NCI-H524 (cell line): ENCODE data around the gene CYSRT1.

ENCODE experiments used
- DNase-seq, 2 experiments: peaks; one replicate each; lab custom pipeline; 2025; lab: John Stamatoyannopoulos, UW

The CYSRT1 gene

GRCh38 chr9:137212520-137212919, 12.5 kb upstream of the CYSRT1 start:
- no peak for DNase-seq

- DNase-seq: no peak
Observed at GRCh38 chr9:137213160-137214060, 11.6 kb upstream of the CYSRT1 start.

DNA sequence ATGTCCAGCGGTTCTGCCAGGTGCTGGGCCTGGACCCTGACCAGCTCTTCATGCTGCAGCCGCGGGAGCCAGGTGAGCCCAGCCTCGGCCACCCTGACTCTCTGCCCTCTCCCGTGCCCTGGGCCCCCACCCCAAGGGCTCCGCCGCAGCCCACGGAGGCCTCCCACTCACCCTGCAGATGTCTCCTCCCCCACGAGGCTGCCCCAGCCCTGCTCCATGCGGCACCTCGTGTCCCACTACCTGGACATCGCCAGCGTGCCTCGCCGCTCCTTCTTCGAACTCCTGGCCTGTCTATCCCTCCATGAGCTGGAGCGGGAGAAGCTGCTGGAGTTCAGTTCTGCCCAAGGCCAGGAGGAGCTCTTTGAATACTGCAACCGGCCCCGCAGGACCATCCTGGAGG, 10.4 kb upstream of the CYSRT1 start:
- DNase-seq: no peak

DNA sequence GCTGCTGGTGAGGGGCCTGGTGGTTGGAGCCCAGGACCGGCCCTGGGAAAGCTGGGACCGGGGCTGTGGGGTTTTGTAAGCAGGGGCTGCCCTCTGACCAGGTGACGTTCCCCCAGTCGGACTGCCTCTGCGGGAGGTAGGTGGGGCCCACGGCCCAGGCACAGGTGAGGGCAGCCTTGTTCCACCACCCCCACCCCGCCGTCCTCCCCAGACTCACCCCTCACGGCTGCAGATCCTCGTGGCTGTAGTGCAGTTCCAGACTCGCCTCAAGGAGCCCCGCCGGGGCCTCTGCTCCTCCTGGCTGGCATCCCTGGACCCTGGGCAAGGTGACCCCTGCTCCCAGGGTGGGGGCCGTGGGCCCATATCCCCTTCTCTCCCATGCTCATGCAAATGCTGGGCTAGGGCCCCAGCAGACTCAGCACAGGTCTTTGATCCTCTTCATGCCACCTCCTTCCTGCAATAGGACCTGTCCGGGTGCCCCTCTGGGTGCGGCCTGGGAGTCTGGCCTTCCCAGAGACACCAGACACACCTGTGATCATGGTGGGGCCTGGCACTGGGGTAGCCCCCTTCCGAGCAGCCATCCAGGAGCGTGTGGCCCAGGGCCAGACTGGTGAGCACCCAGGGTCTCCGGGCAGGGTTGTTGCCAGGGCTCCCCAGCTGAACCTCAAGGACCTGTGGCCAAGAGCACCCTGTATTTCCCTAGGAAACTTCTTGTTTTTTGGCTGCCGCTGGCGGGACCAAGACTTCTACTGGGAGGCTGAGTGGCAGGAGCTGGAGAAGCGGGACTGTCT, 9.6 kb upstream of the CYSRT1 start:
- DNase-seq: no peak

DNA sequence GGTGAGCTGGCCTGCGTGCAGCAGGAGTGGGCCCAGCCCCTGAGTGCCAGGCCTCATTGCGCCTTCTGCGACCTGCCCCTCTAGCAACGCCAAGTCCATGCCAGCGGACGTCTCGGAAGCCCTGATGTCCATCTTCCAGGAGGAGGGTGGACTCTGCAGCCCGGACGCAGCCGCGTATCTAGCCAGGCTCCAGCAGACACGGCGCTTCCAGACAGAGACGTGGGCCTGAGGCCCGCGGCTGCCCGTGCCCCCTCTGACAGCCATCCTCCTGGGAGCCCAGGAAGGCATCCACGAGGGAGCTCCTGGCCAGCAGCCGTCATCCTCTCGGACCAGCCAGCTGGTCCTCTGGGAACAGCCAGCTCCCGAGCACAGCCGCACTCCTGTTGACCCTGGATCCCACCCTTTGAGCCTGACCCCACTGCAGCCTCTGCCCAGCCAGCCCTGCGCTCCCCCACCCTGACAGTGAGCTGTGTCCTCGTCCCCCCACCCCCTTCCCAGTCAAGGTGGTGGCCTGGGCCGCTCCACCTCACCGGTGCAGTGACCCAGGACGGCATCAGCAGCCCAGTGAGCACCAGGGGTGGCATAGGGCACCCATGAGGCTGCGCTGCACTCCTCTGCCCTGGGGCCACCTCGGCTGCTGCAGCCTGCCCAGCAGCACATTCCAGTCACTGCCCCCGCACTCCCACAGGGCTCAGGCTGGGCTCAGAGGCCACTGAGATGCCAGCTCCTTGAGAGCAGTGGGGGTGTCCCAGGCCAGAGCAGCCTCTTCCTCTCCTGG, 8.6 kb upstream of the CYSRT1 start:
- DNase-seq: no peak

- no peak for DNase-seq
Observed at GRCh38 chr9:137217276-137218211, 7.4 kb upstream of the CYSRT1 start.

DNA sequence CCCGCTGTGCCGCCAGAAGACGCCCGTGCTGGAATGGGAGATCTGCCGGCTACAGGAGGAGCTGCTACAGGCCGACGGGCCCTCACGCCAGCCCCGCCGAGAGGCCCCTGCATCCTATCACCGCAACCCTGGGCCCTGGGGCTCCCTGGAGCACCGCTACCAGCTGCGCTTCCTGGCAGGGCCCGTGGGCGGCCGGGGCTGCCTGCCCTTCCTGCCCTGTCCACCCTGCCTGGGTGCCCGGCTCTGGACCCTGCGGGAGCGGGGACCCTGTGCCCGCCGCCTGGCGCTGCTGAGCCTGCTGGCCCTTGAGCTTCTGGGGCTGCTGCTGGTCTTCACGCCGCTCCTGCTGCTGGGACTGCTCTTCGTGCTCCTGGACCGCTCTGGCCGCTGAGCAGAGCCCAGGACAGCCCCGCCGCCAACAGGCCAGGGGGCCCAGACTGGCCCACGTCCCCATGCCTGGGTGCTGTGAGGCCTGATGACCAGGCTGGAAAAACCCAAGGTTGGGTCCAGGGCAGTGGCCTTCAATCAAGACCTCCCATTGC, 6.7 kb upstream of the CYSRT1 start:
- no peak for DNase-seq

DNA sequence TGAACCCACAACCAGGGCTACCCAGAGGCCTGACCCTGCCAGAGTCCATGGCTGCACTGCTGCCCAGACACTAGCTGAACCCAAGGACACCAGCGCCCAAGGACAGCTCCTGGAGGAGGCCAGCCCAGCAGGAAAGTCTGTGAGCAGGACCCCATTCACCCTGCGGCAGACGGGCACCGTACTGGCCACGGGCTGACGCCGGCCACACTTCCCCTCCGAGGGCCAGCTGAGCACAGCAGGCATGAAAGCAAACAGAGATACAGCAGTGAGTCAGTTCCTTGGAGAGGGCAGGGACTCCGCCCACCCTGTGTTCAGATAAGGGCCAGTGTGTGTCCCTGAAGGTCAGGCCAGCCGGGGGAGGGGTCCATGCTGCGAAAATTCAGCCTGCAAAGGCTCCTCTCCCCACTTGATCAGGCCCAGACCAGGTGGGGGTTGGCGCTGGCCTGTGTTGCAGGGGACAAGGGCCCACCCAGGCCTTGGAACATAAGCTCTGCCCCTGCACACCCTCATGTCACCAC, 6.2 kb upstream of the CYSRT1 start:
- DNase-seq: no peak

DNA sequence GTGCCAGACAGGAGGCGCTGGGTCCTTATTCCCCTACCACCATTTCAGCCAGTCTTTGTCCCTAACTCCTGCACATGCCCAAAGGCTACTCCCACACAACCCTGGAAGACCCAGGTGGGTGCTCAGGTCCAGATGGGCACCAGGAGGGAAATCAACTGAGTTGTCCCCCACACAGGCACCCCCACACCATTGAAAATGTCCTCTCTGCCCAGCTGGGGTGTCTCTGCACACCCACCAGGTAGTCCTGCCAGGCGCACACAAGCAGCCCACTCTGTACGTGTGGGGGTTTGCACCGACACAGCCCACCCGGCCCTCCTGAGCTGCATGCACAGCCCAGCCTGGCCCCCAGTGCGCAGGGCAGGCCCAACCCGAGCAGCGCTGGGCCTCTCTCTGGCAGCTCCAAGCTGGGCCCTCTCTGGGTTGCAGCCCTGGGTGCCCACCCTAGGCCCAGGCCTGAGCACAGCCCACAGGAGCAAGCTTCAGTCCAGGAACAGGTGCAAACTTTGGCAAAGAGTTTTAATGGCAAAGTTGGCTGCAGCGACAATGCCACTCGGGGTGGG, 5.1 kb upstream of the CYSRT1 start:
- no peak for DNase-seq

DNA sequence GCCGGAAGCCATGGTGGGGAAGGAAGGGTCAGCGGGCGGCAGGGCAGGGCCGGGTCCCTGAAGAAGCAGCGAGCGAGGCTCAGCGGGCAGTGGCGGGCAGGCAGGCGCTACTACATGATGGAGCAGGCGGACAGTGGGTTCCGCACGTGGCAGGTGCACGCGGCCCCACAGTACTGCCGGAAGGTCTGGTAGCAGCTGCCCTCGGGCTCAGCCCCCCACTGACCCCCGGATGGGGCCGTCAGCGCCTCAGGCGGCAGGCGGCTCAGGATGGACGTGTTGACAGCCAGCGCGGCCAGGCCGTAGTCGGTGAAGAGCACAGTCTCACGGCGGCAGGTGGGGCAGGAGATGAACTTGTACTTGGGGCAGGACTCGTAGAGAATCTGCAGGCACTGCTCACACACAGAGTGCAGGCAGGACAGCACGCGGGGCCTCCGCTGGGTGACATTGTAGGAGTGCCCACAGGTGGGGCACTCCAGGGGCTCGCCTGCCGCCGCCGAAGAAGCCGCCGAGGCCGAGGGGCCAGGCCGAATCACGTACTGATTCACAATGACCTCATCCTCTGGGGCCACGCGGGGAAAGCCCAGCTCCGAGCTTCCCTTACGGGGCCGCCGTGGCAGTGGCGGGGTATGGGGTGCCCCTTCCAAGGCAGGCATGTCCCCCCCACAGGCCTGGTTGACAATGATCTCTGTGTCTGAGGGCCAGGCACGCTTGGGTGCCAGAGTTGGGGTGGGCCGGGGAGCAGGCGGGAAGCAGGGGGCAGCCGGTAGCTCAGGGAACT, 4.5 kb upstream of the CYSRT1 start:
- no peak for DNase-seq

DNA sequence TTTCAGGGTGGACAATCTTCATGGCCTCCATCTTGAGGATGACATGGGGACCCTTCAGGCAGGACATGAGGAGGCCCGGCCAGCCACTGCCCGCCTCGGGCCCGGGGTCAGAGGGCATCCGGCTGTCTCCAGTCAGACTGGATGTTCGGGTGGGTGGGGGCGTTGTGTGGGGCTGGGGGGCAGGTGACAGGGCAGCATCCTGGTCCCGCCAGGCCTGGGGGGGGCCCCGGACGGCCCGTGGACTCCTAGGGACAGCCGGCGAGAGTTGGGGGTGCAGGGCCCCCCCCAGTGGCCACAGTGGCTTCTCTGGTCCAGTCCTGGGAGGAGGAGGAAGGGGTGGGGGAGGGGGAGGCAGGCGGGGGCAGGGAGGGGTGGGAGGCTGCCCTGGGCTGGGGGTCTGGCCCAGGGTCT, 3.9 kb upstream of the CYSRT1 start:
- DNase-seq: no peak

DNA sequence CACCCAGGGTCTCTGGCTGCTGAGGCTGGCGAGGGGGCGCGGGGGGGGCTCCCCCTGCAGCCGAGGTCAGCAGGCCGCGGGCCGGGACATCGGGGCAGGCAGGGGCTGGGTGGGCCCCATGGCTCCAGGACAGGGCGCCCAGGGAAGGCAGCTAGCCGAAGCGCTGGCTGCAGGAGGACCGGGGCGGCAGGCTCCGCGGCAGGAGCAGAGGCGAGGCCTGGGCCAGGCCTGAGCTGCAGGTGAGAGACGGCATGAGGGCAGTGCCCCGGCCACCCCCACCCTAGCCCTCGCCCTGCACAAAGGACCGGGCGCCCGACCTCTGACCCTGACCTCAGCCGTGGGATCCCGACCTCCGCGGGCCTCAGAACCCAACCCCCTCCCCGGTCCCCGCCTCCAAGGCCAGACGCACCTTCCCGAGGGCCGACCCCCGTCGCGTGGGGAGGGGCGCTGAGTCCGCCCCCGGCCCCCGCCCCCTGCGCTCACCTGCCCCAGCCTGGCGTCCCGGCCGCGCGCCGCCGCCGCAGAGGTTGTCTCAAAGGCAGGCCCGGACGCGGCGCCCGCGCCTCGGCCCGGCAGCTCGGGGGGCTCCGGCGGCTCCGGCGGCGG, 3.4 kb upstream of the CYSRT1 start:
- no peak for DNase-seq

- peak in 1 of 2 experiments; percentile 54 for DNase-seq
Observed at GRCh38 chr9:137222190-137223077, 2.5 kb upstream of the CYSRT1 start, which contains the start of gene RNF208. RNF208 (minus strand) TSS chr9:137222240; CDS start chr9:137221212, 1,028 bp downstream.

GRCh38 chr9:137223078-137223970, 1.6 kb upstream of the CYSRT1 start:
- DNase-seq: peak; percentile 97 to 99

GRCh38 chr9:137225699-137226331, 841 bp downstream of the CYSRT1 start:
- DNase-seq: no peak

DNA sequence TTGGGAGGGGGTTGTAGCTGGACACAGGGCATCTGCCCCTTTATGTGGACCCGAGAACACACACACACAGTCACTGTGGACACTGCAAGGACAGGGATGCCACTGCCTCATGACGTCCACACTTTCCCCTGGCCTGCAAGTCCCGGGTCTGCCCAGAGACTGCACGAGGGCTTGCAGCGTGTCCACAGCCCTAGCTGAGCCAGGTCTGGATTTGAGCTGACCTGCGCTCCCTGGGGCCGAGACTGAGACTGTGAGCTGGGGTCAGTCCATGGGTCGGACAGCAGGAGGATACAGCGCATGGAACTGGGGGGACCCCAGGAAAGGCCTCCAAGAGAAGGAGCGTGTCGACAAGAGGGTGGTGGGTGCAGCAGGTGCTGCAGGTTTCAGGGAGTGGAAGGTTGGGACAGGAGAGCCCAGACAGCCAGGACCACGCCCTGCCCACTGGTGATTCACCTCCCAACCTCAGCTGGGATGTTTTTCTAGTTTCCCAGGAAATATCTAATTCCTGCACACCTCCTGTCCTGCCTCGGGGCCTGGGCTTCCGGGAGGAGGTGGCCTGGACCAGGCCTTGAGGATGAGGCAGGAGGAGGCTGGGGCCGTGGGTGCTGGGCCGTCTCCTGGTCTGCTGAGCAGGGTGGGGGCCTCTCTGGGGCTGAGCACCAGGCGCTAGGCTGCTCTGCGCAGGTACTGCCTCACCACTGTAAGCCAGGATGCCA, 1.5 kb downstream of the CYSRT1 start:
- DNase-seq: no peak
